ENCODE data around the gene VSIG10L2.
"Not testable (repeated sequence)": the region's sequence is repeated elsewhere in the genome, so short reads cannot be mapped to it uniquely, and the experiment has no call there.

The VSIG10L2 gene

GRCh38 chr11:125974284-125974683 is 28.4 kb downstream of the VSIG10L2 start:
- no peak for DNase-seq

GRCh38 chr11:125975634-125976033 is 29.8 kb downstream of the VSIG10L2 start:
- DNase-seq: no peak

GRCh38 chr11:125976156-125976555 is 30.3 kb downstream of the VSIG10L2 start:
- DNase-seq: no peak

GRCh38 chr11:125977333-125977732 is 31.5 kb downstream of the VSIG10L2 start:
- no peak for DNase-seq

GRCh38 chr11:125978181-125978716 is 32.4 kb downstream of the VSIG10L2 start:
- DNase-seq: no peak

GRCh38 chr11:125978778-125979407 is 33.0 kb downstream of the VSIG10L2 start:
- DNase-seq: no peak

GRCh38 chr11:125979511-125979910 is 33.7 kb downstream of the VSIG10L2 start:
- no peak for DNase-seq

- no peak for DNase-seq
Observed at GRCh38 chr11:125980436-125980835, 34.6 kb downstream of the VSIG10L2 start.

GRCh38 chr11:125982348-125982730 is 36.5 kb downstream of the VSIG10L2 start:
- no peak for DNase-seq

GRCh38 chr11:125985956-125986355 is 40.1 kb downstream of the VSIG10L2 start:
- not testable (repeated sequence) for DNase-seq

GRCh38 chr11:125987066-125987641 is 41.3 kb downstream of the VSIG10L2 start:
- no peak for DNase-seq

GRCh38 chr11:125990244-125990643 is 44.4 kb downstream of the VSIG10L2 start:
- DNase-seq: no peak

- no peak for DNase-seq
Observed at GRCh38 chr11:125992893-125993292, 47.0 kb downstream of the VSIG10L2 start.

- no peak for DNase-seq
Observed at GRCh38 chr11:125994509-125994908, 48.7 kb downstream of the VSIG10L2 start.

GRCh38 chr11:125995313-125995712 is 49.5 kb downstream of the VSIG10L2 start:
- DNase-seq: no peak

- DNase-seq: no peak
Observed at GRCh38 chr11:125998267-125998666, 52.4 kb downstream of the VSIG10L2 start.

- no peak for DNase-seq
Observed at GRCh38 chr11:125999234-125999880, 53.5 kb downstream of the VSIG10L2 start.

- DNase-seq: no peak
Observed at GRCh38 chr11:126002181-126002580, 56.3 kb downstream of the VSIG10L2 start.
